Mesodermal cell (in vitro differentiated cells): ENCODE data around the gene GALNT10.

Experiments
- H3K27ac ChIP-seq: 2 replicates; pipeline ENCODE4 v1.7.0; 2013; ENCODE audit warnings: mild to moderate bottlenecking, low read depth, low read length, moderate library complexity; ENCODE audit not compliant: severe bottlenecking
- H3K36me3 ChIP-seq: 2 replicates; pipeline ENCODE4 v1.7.1; 2013; ENCODE audit warnings: mild to moderate bottlenecking, low read length, moderate library complexity; ENCODE audit not compliant: control insufficient read depth, insufficient read depth
- H3K4me1 ChIP-seq: one replicate; pipeline ENCODE4 v1.7.1; 2013; ENCODE audit warnings: mild to moderate bottlenecking, low read length; ENCODE audit not compliant: insufficient read depth, control insufficient read depth, poor library complexity, severe bottlenecking
- H3K4me3 ChIP-seq: 2 replicates; pipeline ENCODE4 v1.7.0; 2013; ENCODE audit warnings: low read length, control low read depth, mild to moderate bottlenecking; ENCODE audit not compliant: insufficient read depth, poor library complexity, severe bottlenecking; ENCODE audit errors: extremely low read depth
- H3K9me3 ChIP-seq: 2 replicates; pipeline ENCODE4 v1.7.1; 2013; ENCODE audit warnings: mild to moderate bottlenecking, low read length, moderate library complexity; ENCODE audit not compliant: control insufficient read depth
- WGBS, 2 experiments: methylation state at CpG; one replicate each; pipeline ENCODE4 v1.1.5; 2013; ENCODE audit warnings: missing lambda C conversion rate in 2 of 2; ENCODE audit not compliant: insufficient coverage in 2 of 2; 5-methylcytosine and 5-hydroxymethylcytosine counted together

The GALNT10 gene

GRCh38 chr5:154298065-154298464 is 107.5 kb downstream of the GALNT10 start:
- Histone ChIP-seq H3K27ac (no peak overlapping the region), H3K36me3 (peaks cover 32% of the 10 kb centered on the region), H3K4me1 (no peaks in the 10 kb centered on the region), H3K4me3 (no peak overlapping the region), H3K9me3 (no peaks in the 10 kb centered on the region)
- 83 to 100% methylated on average over 1 of the region's 3 CpGs for WGBS, 2 experiments

GRCh38 chr5:154300207-154300883 is 109.8 kb downstream of the GALNT10 start:
- no peak overlapping the region for H3K4me3 ChIP-seq
- peaks cover 36% of the 10 kb centered on the region for H3K36me3 ChIP-seq
- no peaks in the 10 kb centered on the region for H3K9me3 ChIP-seq
- 88 to 100% methylated on average over 1 to 3 of the region's 4 CpGs for WGBS, 2 experiments
- no peaks in the 10 kb centered on the region for H3K4me1 ChIP-seq
- H3K27ac ChIP-seq = no peak overlapping the region

- peaks cover 27% of the 10 kb centered on the region for H3K36me3 ChIP-seq
- no peak overlapping the region for H3K4me3 ChIP-seq
- H3K4me1 ChIP-seq = no peaks in the 10 kb centered on the region
- 90 to 100% methylated on average over 2 of the region's 3 CpGs for WGBS, 2 experiments
- no peak overlapping the region for H3K27ac ChIP-seq
- no peaks in the 10 kb centered on the region for H3K9me3 ChIP-seq
Measured at GRCh38 chr5:154301726-154302125, 111.2 kb downstream of the GALNT10 start.

GRCh38 chr5:154302161-154302560 is 111.6 kb downstream of the GALNT10 start:
- WGBS, 2 experiments = 81 to 85% methylated on average over 5 of the region's 5 CpGs
- Histone ChIP-seq H3K9me3 (no peaks in the 10 kb centered on the region), H3K36me3 (peaks cover 27% of the 10 kb centered on the region), H3K4me1 (no peaks in the 10 kb centered on the region), H3K4me3 (no peak overlapping the region), H3K27ac (no peak overlapping the region)

GRCh38 chr5:154303133-154303532 is 112.6 kb downstream of the GALNT10 start:
- no peaks in the 10 kb centered on the region for H3K4me1 ChIP-seq
- no peaks in the 10 kb centered on the region for H3K9me3 ChIP-seq
- H3K36me3 ChIP-seq = peaks cover 23% of the 10 kb centered on the region
- H3K4me3 ChIP-seq = no peak overlapping the region
- WGBS, 2 experiments = 63% methylated on average over 1 of the region's 1 CpG; no CpG with 5 or more reads in 1 of the 2 experiments
- H3K27ac ChIP-seq = no peak overlapping the region

- H3K36me3 ChIP-seq = no peaks in the 10 kb centered on the region
- no peak overlapping the region for H3K4me3 ChIP-seq
- H3K27ac ChIP-seq = no peak overlapping the region
- H3K4me1 ChIP-seq = no peaks in the 10 kb centered on the region
- WGBS, 2 experiments = 83 to 88% methylated on average over 5 to 7 of the region's 7 CpGs
- H3K9me3 ChIP-seq = no peaks in the 10 kb centered on the region
Measured at GRCh38 chr5:154308443-154309370, 118.2 kb downstream of the GALNT10 start.

- Histone ChIP-seq H3K9me3 (no peaks in the 10 kb centered on the region), H3K27ac (no peak overlapping the region), H3K4me3 (no peak overlapping the region), H3K36me3 (no peaks in the 10 kb centered on the region), H3K4me1 (no peaks in the 10 kb centered on the region)
- 79 to 92% methylated on average over 1 of the region's 1 CpG for WGBS, 2 experiments
Measured at GRCh38 chr5:154309371-154309745, 118.8 kb downstream of the GALNT10 start.

- Histone ChIP-seq H3K4me1 (no peaks in the 10 kb centered on the region), H3K4me3 (no peak overlapping the region), H3K9me3 (no peaks in the 10 kb centered on the region), H3K36me3 (no peaks in the 10 kb centered on the region), H3K27ac (no peak overlapping the region)
- WGBS, 2 experiments = 87 to 92% methylated on average over 3 to 5 of the region's 8 CpGs
Measured at GRCh38 chr5:154309805-154310204, 119.3 kb downstream of the GALNT10 start.

- H3K27ac ChIP-seq = no peak overlapping the region
- H3K9me3 ChIP-seq = no peaks in the 10 kb centered on the region
- H3K4me3 ChIP-seq = no peak overlapping the region
- 89 to 98% methylated on average over 3 to 4 of the region's 5 CpGs for WGBS, 2 experiments
- H3K36me3 ChIP-seq = no peaks in the 10 kb centered on the region
- no peaks in the 10 kb centered on the region for H3K4me1 ChIP-seq
Measured at GRCh38 chr5:154311362-154311761, 120.8 kb downstream of the GALNT10 start.

- no peaks in the 10 kb centered on the region for H3K4me1 ChIP-seq
- H3K4me3 ChIP-seq = no peak overlapping the region
- H3K9me3 ChIP-seq = no peaks in the 10 kb centered on the region
- H3K27ac ChIP-seq = no peak overlapping the region
- peaks cover 3% of the 10 kb centered on the region for H3K36me3 ChIP-seq
- WGBS, 2 experiments = no CpG with 5 or more reads among the region's 3 CpGs
Measured at GRCh38 chr5:154312000-154312399, 121.5 kb downstream of the GALNT10 start.

- H3K4me1 ChIP-seq = no peaks in the 10 kb centered on the region
- H3K4me3 ChIP-seq = no peak overlapping the region
- no peak overlapping the region for H3K27ac ChIP-seq
- H3K9me3 ChIP-seq = no peaks in the 10 kb centered on the region
- H3K36me3 ChIP-seq = peaks cover 3% of the 10 kb centered on the region
Measured at GRCh38 chr5:154312576-154312975, 122.0 kb downstream of the GALNT10 start.
